Stomach (tissue), 9 donors: ENCODE measurements around the gene SPG7. TPM values are rescaled to one million over a fixed set of nuclear protein-coding genes. Genes with fewer than 3 reads are reported as not detected.

ENCODE experiments used
- DNase-seq, 2 donors: peaks; one replicate each; pipeline versions ENCODE4 v3.0.0 to v3.0.0-alpha.2; 2013 to 2019
- H3K27ac ChIP-seq, 5 donors: fragments of 200-600 bp in 4 of 5; sonication (generic) in 4 of 5; one replicate each; pipeline ENCODE4 v1.5.1; 2013 to 2019; ENCODE audit warnings: mild to moderate bottlenecking in 1 of 5, moderate library complexity in 1 of 5
- H3K27me3 ChIP-seq, 3 donors: fragments of 200-600 bp; sonication (generic); one replicate each; pipeline ENCODE4 v1.5.1; 2017 to 2019; ENCODE audit warnings: mixed run types in 1 of 3
- H3K36me3 ChIP-seq, 4 donors: fragments of 200-600 bp; sonication (generic); 1 replicate in 3 of 4; 2 replicates in 1 of 4; pipeline ENCODE4 v1.5.1; 2016 to 2019
- H3K4me1 ChIP-seq, 4 donors: fragments of 200-600 bp; sonication (generic); one replicate each; pipeline ENCODE4 v1.5.1; 2016 to 2019
- H3K4me3 ChIP-seq, 4 donors: fragments of 200-600 bp; sonication (generic) in 3 of 4; one replicate each; pipeline ENCODE4 v1.5.1; 2016 to 2019; ENCODE audit warnings: mild to moderate bottlenecking in 1 of 4
- H3K9me3 ChIP-seq, 4 donors: fragments of 200-600 bp; sonication (generic); one replicate each; pipeline ENCODE4 v1.5.1; 2016 to 2019
- EP300 ChIP-seq: sonication (generic); formaldehyde crosslinking; IDR thresholded peaks from one replicate; pipeline ENCODE4 v1.6.1; 2017; ENCODE audit warnings: antibody characterized with exemption
- POLR2A ChIP-seq, 4 donors: fragments of 450-650 bp; IDR thresholded peaks; one replicate each; pipeline ENCODE4 v1.6.1; 2016; ENCODE audit warnings: antibody characterized with exemption in 4 of 4, control low read depth in 2 of 4, mild to moderate bottlenecking in 1 of 4, moderate library complexity in 1 of 4
- POLR2AphosphoS5 ChIP-seq, 3 donors: sonication (generic); formaldehyde crosslinking; IDR thresholded peaks; one replicate each; pipeline ENCODE4 v1.6.1; 2016; ENCODE audit warnings: antibody characterized with exemption in 3 of 3
- WGBS, 5 donors: extraction: QIAGEN DNeasy Blood & Tissue Kit in 3 of 5; methylation state at CpG; one replicate each; pipeline versions ENCODE4 v1.1.5 to v1.1.7; 2013 to 2018; 5-methylcytosine and 5-hydroxymethylcytosine counted together
- intact Hi-C: fragments of 100-400 bp; cut with DNase I; formaldehyde crosslinking; loops from one replicate; pipeline ENCODE4 v1.15.1; 2023; ENCODE audit warnings: low total_unique reads
- polyA plus RNA-seq, 3 donors: library from polyadenylated mRNA; stranded (reverse); fragments of 200-250 nt; gene quantifications; one replicate each; pipeline ENCODE4 v1.2.3, GENCODE V29; 2013
- small RNA-seq, 4 donors: library from RNA; depleted of rRNA; stranded (forward); fragments of <200 nt; gene quantifications; one replicate each; pipeline ENCODE3, GENCODE V24; 2016
- total RNA-seq, 5 donors: library from RNA; depleted of rRNA; stranded (reverse); fragments of >200 nt; gene quantifications; one replicate each; pipeline versions ENCODE4 v1.1.0 to v1.2.3, GENCODE V29; 2014 to 2016
- TF ChIP-seq, protein P1 (sequence below), 7 experiments: fragments of 450-650 bp in 4 of 7; fragments of 200-600 bp in 3 of 7; sonication (generic) in 3 of 7; IDR thresholded peaks; one replicate each; pipeline ENCODE4 v1.5.1; 2016 to 2019; ENCODE audit warnings: antibody characterized with exemption in 7 of 7, control low read depth in 2 of 7, mild to moderate bottlenecking in 1 of 7
- donor health status: healthy with polysubstance abuse.
- donor health status: Bipolar disorder and iron deficiency.
- donor health status: healthy.

SPG7 gene
- total and polyA plus RNA-seq, 8 donors, result 30.0 to 363 (median 157) TPM

DNA sequence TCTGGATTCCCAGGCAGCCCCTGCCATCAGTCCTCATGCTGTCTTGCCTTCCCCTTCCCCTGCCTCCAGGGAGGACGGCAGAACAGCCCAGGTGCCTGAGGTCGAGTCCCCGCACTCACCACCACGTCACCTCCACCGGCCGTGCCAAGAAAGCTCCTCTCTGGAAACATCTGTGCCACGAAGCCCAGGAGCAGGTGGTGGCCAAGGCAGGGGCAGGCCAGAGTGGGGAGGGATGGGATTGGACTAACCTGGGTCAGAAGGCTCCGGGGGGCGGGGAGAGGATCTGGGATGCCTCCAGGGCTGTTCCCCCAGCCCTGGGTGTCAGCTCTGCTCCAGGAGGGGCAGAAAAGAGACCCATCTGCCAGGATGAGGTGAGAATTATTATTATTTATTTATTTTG lies 97.8 kb downstream of the SPG7 start:
- no peak for DNase-seq
- Histone ChIP-seq H3K4me3 (no peak overlapping the region), H3K27me3 (peaks cover 0 to 45% (median 5%) of the 10 kb centered on the region in 3 donors), H3K36me3 (no peaks in the 10 kb centered on the region), H3K9me3 (no peaks in the 10 kb centered on the region), H3K27ac (no peak overlapping the region), H3K4me1 (peaks cover 0 to 15% (median 10%) of the 10 kb centered on the region in 4 donors)
- TF ChIP-seq, protein P1, sequence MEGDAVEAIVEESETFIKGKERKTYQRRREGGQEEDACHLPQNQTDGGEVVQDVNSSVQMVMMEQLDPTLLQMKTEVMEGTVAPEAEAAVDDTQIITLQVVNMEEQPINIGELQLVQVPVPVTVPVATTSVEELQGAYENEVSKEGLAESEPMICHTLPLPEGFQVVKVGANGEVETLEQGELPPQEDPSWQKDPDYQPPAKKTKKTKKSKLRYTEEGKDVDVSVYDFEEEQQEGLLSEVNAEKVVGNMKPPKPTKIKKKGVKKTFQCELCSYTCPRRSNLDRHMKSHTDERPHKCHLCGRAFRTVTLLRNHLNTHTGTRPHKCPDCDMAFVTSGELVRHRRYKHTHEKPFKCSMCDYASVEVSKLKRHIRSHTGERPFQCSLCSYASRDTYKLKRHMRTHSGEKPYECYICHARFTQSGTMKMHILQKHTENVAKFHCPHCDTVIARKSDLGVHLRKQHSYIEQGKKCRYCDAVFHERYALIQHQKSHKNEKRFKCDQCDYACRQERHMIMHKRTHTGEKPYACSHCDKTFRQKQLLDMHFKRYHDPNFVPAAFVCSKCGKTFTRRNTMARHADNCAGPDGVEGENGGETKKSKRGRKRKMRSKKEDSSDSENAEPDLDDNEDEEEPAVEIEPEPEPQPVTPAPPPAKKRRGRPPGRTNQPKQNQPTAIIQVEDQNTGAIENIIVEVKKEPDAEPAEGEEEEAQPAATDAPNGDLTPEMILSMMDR (IDR thresholded peaks at IDR 0.05), result no peak
- no peak for TF ChIP-seq POLR2A (IDR thresholded peaks at IDR 0.05)
- no peak for TF ChIP-seq POLR2AphosphoS5 (IDR thresholded peaks at IDR 0.05)
- no peak for TF ChIP-seq EP300
- WGBS, 5 donors, result 79 to 98% (median 88%) methylated on average over 4 to 9 of the region's 9 CpGs
- intact Hi-C loops, result no loop called here

Small RNAs within 50 kb of the gene (small RNA-seq; reads per million reads assigned to genes)
- 0 reads per million in 4 donors for gene SNORD68

Other genes with a start within 250 kb of the SPG7 start
- gene ANKRD11, start 17.8 kb upstream of the SPG7 start, total RNA-seq, result 100 to 1,000 TPM in 4 of 5 donors, 10 to 100 TPM in 1; 60.2 to 350 (median 136) TPM
- 10 to 100 TPM; 25.4 to 39.0 (median 38.8) TPM for gene ANKRD11, start 17.8 kb upstream of the SPG7 start, polyA plus RNA-seq
- gene RPL13, start 52.3 kb downstream of the SPG7 start, total RNA-seq, result 1,000 to 10,000 TPM; 2,053 to 4,705 (median 3,295) TPM
- gene RPL13, start 52.3 kb downstream of the SPG7 start, polyA plus RNA-seq, result over 10,000 TPM in 1 of 3 donors, 1,000 to 10,000 TPM in 2; 7,322 to 10,054 (median 9,037) TPM
- gene CPNE7, start 67.4 kb downstream of the SPG7 start, total RNA-seq, result 1 to 10 TPM in 4 of 5 donors, not detected in 1; 1.6 to 6.2 (median 1.9) TPM
- 1 to 10 TPM in 2 of 3 donors, under 1 TPM in 1; 0.92 to 3.8 (median 1.3) TPM for gene CPNE7, start 67.4 kb downstream of the SPG7 start, polyA plus RNA-seq
- 10 to 100 TPM in 1 of 5 donors, 1 to 10 TPM in 1, under 1 TPM in 1, not detected in 2; 0.58 to 12.3 (median 4.8) TPM for gene DPEP1, start 105.2 kb downstream of the SPG7 start, total RNA-seq
- 1 to 10 TPM in 1 of 3 donors, under 1 TPM in 2; 0.23 to 1.4 (median 0.62) TPM for gene DPEP1, start 105.2 kb downstream of the SPG7 start, polyA plus RNA-seq
- 100 to 1,000 TPM in 1 of 5 donors, 10 to 100 TPM in 4; 20.1 to 146 (median 61.7) TPM for gene CHMP1A, start 149.3 kb downstream of the SPG7 start, total RNA-seq
- gene CHMP1A, start 149.3 kb downstream of the SPG7 start, polyA plus RNA-seq, result 100 to 1,000 TPM in 1 of 3 donors, 10 to 100 TPM in 2; 56.4 to 106 (median 62.1) TPM
- gene SPATA33, start 149.4 kb downstream of the SPG7 start, total RNA-seq, result 100 to 1,000 TPM in 1 of 5 donors, 10 to 100 TPM in 2, 1 to 10 TPM in 2; 3.2 to 181 (median 12.3) TPM
- gene SPATA33, start 149.4 kb downstream of the SPG7 start, polyA plus RNA-seq, result 10 to 100 TPM in 1 of 3 donors, 1 to 10 TPM in 2; 6.4 to 21.2 (median 9.9) TPM
- gene CDK10, start 178.3 kb downstream of the SPG7 start, total RNA-seq, result 100 to 1,000 TPM in 3 of 5 donors, 10 to 100 TPM in 2; 40.9 to 256 (median 133) TPM
- gene CDK10, start 178.3 kb downstream of the SPG7 start, polyA plus RNA-seq, result 100 to 1,000 TPM in 1 of 3 donors, 10 to 100 TPM in 2; 60.0 to 106 (median 67.1) TPM
- 10 to 100 TPM in 3 of 5 donors, 1 to 10 TPM in 1, not detected in 1; 9.7 to 41.4 (median 32.3) TPM for gene SPATA2L, start 193.3 kb downstream of the SPG7 start, total RNA-seq
- gene SPATA2L, start 193.3 kb downstream of the SPG7 start, polyA plus RNA-seq, result 10 to 100 TPM; 10.6 to 12.8 (median 12.2) TPM
- gene VPS9D1, start 212.5 kb downstream of the SPG7 start, total RNA-seq, result 10 to 100 TPM in 2 of 5 donors, 1 to 10 TPM in 3; 2.7 to 43.2 (median 4.3) TPM
- gene VPS9D1, start 212.5 kb downstream of the SPG7 start, polyA plus RNA-seq, result 10 to 100 TPM in 2 of 3 donors, 1 to 10 TPM in 1; 6.3 to 23.7 (median 11.4) TPM
- 100 to 1,000 TPM in 3 of 5 donors, 10 to 100 TPM in 2; 27.2 to 418 (median 105) TPM for gene ZNF276, start 213.1 kb downstream of the SPG7 start, total RNA-seq
- 10 to 100 TPM; 11.0 to 24.5 (median 13.6) TPM for gene ZNF276, start 213.1 kb downstream of the SPG7 start, polyA plus RNA-seq